ENCODE measurements around the gene MYB.
"Not testable (repeated sequence)": the region's sequence is repeated elsewhere in the genome, so short reads cannot be mapped to it uniquely, and the experiment has no call there.

MYB gene

DNA sequence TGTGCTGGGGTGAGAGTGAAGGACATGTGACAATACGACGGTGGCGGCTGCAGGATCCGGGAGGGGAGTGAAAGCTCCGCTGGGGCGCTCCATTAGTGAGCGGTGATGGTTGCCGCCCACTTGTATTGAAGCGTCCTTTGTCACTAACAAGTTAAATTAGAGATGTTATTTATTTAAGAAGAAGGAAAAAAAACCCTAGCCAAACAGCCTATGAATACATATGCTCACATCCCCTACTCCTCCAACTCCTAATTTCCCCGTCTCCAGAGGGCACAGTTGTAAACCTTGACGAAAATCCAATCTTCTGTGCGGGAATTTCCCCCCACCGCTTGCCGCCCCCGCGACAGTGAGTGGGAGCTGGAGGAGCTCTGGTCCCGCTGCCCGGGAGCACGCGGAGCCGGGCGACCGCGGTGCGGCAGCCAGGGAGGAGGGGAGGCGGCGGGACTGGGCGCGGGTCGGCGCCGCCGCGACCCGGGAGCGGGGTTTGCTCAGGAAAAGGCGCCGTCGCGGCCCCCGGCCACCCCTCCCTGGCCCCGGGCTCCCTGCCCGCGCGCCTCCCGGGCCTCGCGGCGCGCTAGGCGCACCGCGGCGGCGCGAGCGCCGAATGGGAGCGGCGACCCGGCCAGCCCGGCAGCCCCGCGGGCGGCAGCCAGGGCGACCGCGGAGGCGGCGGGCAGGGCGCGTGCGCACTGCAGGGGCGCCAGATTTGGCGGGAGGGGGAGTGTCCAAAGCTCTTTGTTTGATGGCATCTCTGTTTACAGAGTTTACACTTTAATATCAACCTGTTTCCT is at the start of gene MYB:
MYB (plus strand) TSS at position 767 of the 791 bp plus-strand sequence. CDS start 206 bp downstream, outside the sequence.
- no peak for DNase-seq

DNA sequence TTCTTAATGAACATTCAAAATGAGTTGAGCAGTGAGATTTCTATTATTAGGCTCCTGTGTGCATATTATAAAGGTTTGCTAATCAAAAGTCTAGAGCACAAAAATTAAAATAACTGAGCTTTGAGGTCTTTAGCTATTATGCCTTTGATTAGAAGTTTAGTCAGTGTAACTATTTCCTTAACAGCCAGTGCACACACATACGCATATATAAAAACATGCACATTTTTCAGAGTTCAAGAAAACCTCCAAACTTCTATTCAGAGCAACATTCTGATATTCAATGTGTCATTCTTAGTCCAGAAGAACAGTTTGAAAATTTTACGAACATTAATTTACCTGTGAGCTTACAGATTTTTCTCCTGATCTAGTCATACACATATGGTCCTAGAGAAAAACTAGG is 48.3 kb upstream of the MYB start:
- no peak for DNase-seq

DNA sequence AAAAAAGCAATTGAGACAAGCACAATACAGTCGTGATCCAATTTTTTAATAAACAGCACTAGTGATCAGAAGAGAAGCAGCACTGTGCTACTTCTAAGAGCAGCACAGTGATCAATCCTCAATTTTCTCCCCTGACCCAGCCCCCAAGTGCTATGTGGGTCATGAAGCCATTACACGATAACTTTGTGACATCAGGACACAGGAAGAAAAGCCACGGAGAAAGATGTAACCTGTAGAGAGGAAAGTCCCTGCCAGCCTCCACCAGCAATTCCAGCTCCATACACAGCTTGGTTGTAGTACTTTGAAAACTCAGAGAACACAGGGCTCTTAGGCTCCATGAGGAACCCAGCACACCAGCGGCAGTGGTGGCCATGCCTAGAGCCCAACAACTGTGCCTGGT is 45.3 kb upstream of the MYB start:
- no peak for DNase-seq

DNA sequence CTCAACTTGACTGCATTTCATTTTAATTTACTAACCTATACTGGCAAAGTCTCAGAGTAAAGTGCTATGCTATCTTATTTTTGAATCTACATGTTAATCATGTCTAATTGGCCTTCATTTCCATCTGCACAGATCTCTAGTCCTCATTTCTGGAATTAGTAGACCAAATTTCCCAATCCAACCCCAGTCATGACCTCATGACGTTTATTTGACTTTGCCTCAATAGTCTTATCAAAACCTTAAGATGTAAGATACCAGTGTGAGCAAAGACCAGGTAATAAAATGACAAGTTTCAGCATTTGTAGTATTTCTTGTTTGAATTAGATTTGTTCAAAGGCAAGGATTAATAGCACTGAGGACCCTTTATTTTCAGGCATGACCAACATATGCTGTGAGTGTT is 43.3 kb upstream of the MYB start:
- DNase-seq = no peak

DNA sequence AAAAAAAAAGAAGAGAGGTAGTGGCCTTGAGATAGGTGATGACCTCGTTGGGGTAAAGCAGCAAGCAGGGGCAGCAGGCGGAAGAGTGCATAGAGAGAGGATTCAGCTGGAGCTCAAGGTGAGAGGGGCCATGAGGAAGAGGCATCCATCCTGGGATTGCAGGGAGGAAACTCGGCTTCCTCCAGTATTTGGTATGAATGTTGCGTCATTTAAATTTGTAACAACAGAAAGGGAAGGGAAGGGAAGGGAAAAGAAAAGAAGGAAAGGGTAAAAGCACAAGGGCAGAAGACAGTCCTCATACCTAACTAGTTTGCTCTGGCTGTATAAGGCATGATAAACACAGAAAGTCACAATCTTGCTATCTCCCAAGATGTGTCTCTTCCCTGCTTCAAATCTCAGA is 39.9 kb upstream of the MYB start:
- DNase-seq = no peak

DNA sequence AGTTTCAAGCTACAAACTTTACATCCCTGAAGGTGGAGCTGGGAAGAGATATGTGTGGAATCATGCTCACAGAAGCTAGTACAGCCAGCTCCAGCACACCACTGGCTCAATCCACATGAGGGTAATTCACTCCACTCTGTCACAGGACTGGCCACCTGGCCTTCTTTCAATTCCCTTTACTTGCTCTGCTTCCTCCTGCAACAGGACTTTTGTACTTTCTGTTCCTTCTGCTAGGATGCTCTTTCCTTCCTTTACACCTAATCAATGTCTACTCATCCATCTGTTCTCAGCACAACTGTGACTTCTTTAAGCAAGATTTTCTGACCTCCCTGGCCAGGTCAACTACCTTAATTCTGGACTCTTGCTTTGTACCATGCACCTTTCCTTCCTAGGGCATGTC is 39.4 kb upstream of the MYB start:
- no peak for DNase-seq

DNA sequence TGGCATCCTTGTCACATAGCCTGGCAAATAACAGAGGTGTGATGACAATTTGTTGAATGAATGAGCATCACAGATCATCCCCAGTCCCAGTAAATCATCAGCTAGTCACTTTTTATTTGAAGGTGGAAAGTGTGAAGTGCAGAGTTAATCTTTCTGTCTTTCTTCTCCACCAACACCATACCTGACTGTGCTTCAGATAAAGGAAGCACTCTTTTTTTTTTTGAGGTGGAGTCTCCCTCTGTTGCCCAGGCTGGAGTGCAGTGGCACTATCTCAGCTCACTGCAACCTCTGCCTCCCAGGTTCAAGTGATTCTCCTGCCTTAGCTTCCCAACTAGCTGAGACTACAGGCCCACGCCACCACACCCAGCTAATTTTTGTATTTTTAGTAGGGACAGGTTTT is 38.9 kb upstream of the MYB start:
- DNase-seq = not testable (repeated sequence)

DNA sequence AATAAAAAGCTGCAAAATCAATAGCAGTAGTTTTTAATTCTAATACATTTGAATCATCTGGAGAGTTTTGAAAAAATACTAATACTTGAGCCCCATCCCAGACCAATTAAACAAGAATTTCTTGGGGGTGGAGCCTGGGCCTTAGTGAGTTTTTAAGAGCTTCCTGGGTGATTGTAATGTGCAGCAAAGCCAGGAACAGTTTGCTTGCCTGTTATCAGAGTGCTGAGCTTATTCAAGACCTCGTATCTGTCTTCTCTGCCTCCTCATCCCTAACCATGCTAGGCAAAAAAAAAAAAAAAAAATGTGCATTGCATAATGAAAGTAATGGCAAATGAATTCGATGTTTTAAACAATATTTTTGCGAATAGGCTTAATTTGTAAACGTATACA is 36.4 kb upstream of the MYB start:
- DNase-seq = no peak

DNA sequence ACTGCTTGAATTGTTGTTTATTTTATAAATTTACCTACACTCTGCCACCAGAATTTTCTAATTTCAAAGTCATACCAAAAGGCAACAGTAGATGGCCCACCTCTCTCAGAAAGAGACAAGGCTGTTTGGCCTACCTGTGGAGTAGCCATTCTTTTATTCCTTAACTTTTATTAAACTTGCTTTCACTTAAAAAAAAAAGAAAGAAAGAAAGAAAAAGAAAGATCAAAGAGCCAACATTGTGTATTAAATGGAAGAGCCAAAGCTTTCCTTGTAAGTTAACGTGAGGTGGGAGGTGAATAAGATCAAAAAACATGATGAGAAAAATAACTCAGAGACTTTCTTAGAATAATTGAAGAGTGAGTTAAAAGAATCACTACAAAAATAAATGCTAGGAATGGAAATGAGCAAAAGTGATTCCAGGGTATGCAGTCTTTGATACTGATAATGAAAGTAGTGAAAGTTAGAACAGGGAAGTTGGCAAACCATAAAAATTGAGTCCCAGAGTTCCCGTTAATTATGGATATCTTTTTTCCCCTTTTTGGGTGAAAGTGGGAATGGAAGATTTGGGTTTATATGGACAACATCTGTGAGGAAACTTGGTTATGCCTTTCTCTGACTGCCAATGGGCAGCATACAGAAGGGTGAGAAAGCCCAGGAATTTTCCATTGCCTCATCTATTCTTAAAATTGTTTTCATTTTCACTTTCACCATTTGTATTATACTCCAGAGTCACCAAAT is 35.9 kb upstream of the MYB start:
- DNase-seq = peak; percentile 16

DNA sequence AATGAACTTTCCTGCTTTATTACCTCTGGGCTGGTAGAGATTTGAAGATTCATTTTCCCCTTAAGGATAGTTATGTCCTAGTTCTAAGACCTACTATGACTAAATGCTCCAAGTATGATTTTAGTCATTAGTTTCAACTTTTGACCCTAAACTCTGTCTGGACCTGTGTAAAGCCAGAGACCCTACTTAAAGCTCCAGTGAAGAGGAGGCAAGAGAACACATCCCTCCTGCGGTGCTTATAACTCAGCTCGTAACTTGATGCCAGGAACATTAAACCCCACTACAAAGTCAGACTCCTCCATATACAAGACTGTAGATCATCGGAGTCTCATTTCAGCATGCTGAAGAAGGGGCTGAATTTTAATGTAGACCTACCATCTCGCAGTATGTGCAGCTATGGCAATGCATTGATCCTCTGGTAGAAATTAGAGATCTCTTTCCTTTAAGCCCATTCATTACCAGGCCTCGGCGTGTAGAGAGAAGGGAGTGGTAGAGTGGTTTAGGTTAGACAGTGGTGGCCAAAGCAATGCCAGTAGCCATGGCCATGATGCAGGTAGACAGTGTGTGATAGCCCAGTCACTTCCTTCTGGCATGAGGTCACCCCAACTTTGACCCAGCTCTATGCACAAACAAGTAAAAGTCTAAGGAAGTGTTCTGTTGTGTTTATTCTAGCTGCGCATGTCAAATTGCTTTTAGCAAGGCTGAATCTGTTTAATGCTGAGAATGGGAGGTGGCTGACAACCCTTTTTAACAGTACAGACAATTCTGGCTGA is 34.8 kb upstream of the MYB start:
- no peak for DNase-seq

DNA sequence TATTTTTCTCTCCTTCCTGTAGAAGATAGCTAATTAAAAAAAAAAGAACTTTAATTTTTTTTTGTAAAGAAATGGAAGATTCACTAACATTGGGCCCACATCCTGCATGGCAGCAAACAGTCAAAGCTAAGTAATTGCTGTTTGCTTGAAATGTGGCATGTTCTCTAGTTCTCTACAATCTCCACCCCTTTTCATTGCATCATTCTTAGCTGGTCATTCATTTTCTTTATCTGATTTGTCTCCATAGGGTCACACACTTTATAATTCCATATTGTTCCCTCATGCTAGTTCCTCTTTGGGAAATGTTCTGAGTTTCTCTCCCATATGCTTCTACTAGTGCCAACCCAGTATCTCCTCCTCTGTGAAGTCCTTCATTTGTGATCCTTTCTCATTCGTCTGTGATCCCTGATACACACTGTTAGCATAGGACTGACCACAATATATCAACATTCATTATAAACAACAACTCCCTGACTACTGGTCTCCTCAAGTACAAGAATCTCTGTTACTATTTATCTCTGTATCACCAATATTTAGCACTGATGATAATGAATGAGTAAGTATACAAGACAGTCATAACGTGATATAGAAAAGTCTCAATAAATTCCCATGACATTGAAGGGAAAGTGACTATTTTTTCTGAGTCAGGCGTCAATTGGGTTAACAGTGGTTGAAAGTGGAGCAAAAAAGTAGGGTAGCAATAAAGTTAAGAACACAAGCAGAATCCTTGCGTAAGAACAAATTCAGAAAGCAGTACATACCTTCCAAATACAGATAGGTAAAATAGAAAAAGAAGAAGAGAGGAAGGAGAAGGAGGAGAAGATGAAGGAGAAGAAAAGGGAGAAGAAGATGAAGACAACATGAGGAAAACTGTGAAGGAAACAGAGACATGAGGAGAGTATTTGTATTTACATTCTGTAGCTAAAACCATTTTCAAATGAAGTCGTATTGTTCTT is 33.2 kb upstream of the MYB start:
- no peak for DNase-seq

DNA sequence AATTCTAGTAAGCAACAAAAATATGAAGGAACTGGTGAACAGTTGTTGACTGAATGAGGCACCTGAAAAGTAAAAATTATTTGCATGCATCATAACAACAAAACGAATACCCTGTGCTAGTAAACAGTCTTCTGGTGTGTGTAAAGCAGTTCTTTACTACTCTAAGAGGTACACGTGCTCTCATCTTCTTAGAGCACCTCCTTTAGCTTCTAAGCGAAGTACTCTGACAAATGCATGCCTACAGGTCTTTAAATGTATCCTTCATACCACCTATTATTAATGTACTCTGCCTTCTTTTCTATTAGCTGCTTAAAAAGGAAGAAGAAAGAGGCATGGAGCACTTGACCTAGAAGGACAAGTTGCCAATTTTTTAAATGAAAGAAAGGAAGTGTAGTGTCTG is 32.2 kb upstream of the MYB start:
- DNase-seq = no peak

DNA sequence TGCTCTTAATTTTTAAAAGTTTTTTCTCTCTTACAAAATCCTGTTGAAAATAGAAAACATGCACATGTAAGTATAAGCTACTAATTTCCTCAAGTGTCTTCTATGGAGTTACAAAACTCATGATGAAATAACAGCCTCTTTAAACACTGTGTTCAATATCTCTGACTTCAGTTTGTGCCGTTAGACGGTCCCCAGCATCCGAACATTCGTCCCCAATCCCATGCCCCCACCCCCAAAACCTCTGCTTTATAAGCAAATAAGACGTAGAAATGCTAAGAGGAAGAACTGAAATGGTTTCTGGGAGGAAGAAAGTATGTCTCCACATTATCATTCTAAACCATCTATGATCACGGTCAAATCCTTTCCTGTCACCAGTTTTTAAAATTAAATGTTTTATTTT is 31.7 kb upstream of the MYB start:
- no peak for DNase-seq

DNA sequence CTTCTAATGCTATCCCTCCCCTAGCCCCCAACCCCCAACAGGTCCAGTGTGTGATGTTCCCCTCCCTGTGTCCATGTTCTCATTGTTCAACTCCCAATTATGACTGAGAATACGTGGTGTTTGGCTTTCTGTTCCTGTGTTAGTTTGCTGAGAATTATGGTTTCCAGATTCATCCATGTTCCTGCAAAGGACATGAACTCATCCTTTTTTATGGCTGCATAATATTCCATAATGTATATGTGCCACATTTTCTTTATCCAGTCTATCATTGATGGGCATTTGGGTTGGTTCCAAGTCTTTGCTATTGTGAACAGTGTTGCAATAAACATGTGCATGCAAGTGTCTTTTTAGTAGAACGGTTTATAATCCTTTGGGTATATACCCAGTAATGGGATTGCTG is 30.6 kb upstream of the MYB start:
- DNase-seq = not testable (repeated sequence)

DNA sequence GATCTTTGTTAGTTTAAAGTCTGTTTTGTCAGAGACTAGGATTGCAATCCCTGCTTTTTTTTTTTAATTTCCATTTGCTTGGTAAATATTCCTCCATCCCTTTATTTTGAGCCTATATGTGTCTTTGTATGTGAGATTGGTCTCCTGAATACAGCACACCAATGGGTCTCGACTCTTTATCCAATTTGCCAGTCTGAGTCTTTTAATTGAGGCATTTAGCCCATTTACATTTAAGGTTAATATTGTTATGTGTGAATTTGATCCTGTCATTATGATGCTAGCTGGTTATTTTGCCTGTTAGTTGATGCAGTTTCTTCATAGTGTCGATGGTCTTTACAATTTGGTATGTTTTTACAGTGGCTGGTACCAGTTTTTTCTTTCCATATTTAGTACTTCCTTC is 27.0 kb upstream of the MYB start:
- DNase-seq = not testable (repeated sequence)

DNA sequence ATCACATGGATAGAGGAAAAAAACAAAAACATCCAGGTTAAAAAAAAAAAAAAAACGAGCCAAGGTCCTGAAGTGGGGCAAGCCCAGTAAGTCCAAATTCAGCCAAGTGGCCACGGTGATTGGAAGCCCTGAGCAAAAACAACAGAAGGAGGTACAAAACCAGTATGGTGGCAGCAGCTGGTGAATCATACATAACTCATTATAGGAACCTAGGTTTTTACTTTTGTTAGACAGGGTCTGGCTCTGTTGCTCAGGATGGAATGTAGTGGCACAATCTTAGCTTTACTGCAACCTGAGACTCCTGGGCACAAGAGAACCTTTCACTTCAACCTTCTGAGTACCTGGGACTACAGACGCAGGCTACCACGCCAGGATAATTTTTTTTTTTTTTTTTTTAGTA is 22.7 kb upstream of the MYB start:
- DNase-seq = no peak

DNA sequence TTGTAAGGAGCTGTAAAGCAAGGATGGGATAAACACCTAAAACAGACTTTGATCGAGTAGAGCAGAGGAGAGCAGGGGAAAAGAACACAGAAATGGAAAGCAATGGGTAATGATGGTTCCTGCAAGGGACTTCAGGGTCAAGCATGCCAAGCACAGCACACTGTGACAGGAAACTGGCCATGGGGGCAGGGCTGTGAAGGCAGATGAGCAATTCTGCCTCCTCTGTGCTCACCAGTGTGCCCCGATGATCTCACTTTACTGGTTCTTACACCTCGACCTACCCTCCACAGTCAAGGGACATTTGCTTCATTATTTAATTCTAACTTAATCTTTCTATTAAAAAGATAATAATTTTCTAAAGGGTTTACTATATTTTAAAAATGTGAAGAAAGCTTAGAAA is 21.6 kb upstream of the MYB start:
- no peak for DNase-seq

DNA sequence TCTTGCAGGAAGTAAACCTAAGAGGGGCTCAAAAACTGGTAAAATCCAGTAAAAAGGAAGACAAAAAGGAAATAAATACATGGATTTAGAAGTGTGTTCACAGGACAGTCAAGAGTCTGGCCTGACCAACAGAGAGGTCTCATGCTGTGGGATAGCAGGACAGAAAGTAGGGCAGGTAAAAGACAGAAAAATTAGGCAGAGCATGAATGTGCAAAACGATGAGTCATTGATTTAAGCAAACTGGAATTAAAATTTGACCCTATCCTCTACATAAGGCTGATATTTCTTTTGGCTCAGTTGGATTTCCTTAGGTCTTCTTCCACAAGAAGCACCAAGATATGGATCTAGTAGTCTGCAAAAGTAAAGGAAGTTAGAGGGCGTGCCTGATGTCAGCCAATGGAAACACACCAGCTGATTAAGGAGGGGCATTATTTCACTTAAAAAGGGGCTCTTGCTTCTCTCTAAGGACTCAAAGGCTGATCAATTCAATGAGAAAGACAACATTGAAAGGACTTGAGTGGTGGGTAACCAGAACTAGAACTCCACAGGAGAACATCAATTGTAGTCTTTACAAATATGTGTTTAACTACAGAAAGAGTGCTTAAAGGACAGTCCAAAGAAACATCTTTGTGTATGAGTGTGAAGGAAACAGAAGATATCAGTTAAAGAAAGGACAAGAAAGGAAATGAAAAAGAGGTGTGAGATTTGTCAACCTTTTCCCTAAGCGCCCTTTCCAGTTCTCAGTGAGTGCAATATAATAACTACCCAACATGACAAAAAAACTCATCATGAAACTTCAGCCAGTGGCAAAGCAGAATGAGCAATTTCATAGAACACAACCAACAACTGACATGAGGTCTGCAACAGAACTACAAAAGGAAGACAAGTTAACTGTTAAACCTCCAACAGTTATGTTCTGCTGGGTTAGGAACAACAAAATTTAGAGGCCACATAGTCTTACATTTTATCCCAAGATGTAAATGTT is 19.4 kb upstream of the MYB start:
- DNase-seq = no peak

DNA sequence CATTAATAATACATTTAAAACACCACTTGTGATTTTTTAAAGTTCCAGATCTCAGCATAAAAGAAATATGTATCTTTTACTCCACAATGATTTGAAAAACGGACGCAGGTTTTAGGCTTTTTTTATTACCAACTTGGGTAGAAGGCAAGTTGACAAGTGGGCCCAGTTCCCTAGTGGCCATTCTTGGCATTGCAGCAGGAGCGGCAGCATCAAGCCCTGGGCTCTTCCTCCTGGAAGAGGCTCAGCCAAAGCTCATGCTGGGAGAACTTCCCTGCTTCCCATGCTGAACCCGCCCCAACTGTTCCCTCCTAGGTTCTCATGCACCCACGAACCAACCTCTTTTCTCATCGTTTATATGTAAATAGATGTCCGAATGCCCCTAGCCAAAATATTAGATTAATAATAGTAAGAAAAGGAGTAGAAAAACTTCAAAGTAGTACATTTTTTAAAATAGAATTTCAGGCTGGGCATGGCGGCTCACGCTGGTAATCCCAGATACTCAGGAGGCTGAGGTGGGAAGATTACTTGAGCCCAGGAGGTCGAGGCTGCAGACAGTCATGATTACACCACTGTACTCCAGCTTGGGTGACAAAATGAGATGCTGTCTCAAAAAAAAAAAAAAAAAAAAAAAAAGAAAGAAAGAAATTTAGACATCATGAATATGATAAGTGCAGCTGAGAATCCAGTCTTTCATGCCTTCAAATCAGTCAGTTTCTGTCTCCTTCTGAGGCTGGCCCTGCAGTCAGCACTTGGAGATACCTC is 18.2 kb upstream of the MYB start:
- DNase-seq = no peak

DNA sequence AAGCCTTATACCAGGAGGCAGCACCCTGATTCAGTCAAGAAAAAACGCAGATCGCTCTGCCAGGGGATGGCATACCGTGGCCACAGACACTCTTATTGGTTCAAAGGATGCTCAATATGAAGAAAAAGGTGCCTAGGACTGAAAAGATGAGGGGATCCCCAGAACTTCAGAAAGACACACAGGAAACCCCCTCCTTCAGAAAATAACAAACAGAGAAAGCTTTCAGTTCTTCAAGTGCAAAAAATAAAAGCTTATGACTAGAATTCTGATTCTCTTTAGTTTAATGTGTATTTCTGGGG is 17.7 kb upstream of the MYB start:
- no peak for DNase-seq

DNA sequence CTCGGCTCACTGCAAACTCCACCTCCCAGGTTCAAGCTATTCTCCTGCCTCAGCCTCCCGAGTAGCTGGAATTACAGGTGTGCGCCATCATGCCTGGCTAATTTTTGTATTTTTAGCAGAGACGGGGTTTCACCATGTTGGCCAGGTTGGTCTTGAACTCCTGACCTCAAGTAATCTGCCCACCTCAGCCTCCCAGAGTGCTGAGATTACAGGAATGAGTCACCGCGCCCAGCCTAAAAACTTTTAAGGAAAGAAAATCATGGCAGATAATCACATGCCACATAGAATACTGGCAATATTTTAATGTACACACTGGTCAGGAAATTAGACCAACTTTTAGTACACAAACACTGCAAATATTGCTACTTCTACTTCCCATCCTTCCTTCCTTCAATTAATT is 16.7 kb upstream of the MYB start:
- DNase-seq = not testable (repeated sequence)

All from midbrain (tissue), 1 donor.